ENCODE measurements around the gene SRSF1. TPM values are rescaled to one million over a fixed set of nuclear protein-coding genes. Genes with fewer than 3 reads are reported as not detected.

Gene SRSF1
- total RNA-seq, 1 experiment from 2014 or later, result 434 TPM

DNA sequence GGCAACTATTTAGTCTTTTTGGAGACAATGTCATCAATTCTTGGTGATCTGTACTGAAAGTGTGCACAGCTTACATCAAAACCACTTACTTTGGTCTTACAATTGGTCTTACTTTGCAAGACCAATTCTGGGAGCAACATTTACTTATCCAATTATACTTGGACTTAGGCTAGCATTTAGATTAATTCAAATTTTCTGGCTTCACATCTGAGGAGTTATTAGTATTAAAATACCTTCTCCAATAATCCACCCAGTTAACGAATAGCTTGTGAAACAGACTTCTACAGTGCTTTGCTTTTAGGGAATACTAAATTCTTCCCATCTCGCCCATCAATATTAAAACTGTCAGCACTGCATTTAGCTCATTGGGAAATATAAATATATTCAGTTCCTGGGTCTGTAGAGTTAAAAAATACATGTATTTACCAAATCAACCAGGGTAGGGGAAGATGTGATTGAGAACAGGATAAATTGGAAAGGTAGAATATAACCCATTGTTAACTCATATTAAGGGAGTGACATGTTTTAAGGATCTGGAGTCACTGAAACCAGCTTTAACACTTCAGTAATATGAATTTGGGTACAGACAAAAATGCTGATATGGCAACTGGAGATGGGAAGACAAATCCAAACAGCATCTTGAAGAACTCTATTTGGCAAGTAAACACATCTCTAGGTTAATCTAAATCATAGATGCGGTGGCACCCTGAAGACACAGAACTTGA is 9.8 kb downstream of the SRSF1 start:
- POLR2A ChIA-PET, result interaction anchor here (0.9 to 6.6 kb wide), 6 partner anchors 10 to 137 kb away, joined by 3 to 53 read pairs (median 6); partner anchors contain the start of genes DYNLL2 and SRSF1
- Histone ChIP-seq H3K9ac (ENCODE audit: low read length) (no peak overlapping the region), H3K4me1 (ENCODE audit: control insufficient read depth in 1 of 2, insufficient read depth in 2 of 2, low read length in 2 of 2) (peaks cover 20 to 64% of the 10 kb centered on the region in 2 experiments; a peak in 3 of 4 replicates), H3K9me3 (ENCODE audit: control insufficient read depth in 1 of 2, insufficient read depth in 1 of 2, low read depth in 1 of 2, low read length in 2 of 2) (no peaks in the 10 kb centered on the region), H3K4me2 (ENCODE audit: low read length) (no peak overlapping the region), H3K9me2 (ENCODE audit: insufficient read depth) (no peaks in the 10 kb centered on the region), H3K36me3 (ENCODE audit: control insufficient read depth in 1 of 2, insufficient read depth in 2 of 2, low read length in 2 of 2) (peaks cover 38 to 60% of the 10 kb centered on the region in 2 experiments), H3K27me3 (ENCODE audit: insufficient read depth, low read length) (no peaks in the 10 kb centered on the region), H3K4me3 (replicated peaks in 1 of 2; ENCODE audit: low read depth in 1 of 2, low read length in 2 of 2) (no peak overlapping the region), H4K20me1 (ENCODE audit: insufficient read depth) (peaks cover 46% of the 10 kb centered on the region), H3K27ac (ENCODE audit: low read depth, low read length) (no peak overlapping the region), H3K79me2 (ENCODE audit: insufficient read depth, low read length) (peaks cover 64% of the 10 kb centered on the region), H2AFZ (ENCODE audit: low read depth, low read length, poor library complexity, severe bottlenecking) (no peak overlapping the region)
- RAD21 ChIA-PET (ENCODE audit: low non-redundant PET in 1 of 2, low total read pairs in 2 of 2, uncharacterized antibody in 2 of 2, unreplicated experiment in 2 of 2), result interaction anchor here (0.6 to 1.6 kb wide), 2 partner anchors 136 to 255 kb away, joined by 3 to 4 read pairs; no protein-coding TSS in a partner anchor
- ATAC-seq (no peak), DNase-seq (ENCODE audit: low read depth, low spot score) (no peak)
- no TSS peak for BruUV-seq (replicated peaks)
- CTCF ChIA-PET, result interaction anchor here (0.7 to 15.4 kb wide), 7 partner anchors 9 to 140 kb away, joined by 3 to 288 read pairs (median 7); partner anchors contain the start of genes CUEDC1, SRSF1 and VEZF1
- TF ChIP-seq CBX3 (IDR thresholded peaks at IDR 0.05; ENCODE audit: low read depth) (no peak), JUND (IDR thresholded peaks at IDR 0.05) (no peak; the same call in 1 of the 2 replicates), CEBPB (IDR thresholded peaks at IDR 0.05; ENCODE audit: low read depth) (0 out of 2 replicates have a peak, but pooled peaks have one; percentile 44)
- TF ChIP-seq, protein P1, sequence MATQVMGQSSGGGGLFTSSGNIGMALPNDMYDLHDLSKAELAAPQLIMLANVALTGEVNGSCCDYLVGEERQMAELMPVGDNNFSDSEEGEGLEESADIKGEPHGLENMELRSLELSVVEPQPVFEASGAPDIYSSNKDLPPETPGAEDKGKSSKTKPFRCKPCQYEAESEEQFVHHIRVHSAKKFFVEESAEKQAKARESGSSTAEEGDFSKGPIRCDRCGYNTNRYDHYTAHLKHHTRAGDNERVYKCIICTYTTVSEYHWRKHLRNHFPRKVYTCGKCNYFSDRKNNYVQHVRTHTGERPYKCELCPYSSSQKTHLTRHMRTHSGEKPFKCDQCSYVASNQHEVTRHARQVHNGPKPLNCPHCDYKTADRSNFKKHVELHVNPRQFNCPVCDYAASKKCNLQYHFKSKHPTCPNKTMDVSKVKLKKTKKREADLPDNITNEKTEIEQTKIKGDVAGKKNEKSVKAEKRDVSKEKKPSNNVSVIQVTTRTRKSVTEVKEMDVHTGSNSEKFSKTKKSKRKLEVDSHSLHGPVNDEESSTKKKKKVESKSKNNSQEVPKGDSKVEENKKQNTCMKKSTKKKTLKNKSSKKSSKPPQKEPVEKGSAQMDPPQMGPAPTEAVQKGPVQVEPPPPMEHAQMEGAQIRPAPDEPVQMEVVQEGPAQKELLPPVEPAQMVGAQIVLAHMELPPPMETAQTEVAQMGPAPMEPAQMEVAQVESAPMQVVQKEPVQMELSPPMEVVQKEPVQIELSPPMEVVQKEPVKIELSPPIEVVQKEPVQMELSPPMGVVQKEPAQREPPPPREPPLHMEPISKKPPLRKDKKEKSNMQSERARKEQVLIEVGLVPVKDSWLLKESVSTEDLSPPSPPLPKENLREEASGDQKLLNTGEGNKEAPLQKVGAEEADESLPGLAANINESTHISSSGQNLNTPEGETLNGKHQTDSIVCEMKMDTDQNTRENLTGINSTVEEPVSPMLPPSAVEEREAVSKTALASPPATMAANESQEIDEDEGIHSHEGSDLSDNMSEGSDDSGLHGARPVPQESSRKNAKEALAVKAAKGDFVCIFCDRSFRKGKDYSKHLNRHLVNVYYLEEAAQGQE (IDR thresholded peaks at IDR 0.05; ENCODE audit: low read depth), result no peak
- intact Hi-C loops (cut with micrococcal nuclease), result loop anchor here (5.0 kb wide), 1 partner anchor 865 kb away; no protein-coding TSS in a partner anchor
